ENCODE measurements around the gene DBF4B. TPM values are rescaled to one million over a fixed set of nuclear protein-coding genes. Genes with fewer than 3 reads are reported as not detected.

DBF4B gene
- total and polyA plus RNA-seq, 2 of the 13 experiments (the other 11 are each of a cell fraction or from before 2014, with no cell fraction given): 11.7 to 13.2 TPM

DNA sequence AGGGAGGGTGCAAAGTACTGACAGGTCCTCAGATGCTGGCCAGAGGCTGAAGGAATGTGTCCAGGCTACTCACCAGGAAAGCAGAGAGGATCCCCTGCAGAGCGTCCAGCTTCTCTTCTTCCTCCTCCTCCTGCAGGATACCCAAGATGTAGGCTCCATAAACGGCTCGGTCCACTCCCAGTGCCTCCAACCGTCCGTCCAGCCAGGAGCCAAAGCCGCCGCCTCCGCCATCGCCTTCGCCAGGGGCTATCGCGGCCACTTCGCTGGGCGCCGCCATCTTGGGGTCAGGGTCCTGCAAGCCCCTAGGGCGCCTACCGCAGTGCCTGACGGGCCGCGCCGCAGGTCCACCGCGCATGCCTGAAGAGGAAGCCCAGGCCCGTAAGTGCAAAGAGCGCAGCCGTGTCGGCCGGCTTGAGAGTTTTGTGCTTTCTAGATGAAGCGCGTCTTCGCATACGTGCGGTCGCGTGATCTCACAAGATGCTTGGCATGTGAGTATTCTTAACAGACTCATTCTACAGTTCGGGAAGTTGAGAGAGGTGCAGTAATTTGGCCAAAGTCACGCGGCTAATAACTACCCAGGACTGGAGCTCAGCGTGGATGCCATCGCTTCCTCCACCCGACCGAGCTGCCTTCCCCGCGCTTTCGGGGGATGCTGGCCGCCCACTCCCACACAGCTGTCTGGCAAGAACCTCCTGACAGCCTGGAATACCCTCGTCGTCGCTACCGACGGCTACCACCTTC is 18.8 kb upstream of the DBF4B start, which contains the start of gene CCDC43 (continued):
- TF ChIP-seq ZNF563 (CRISPR knock-in tag; IDR thresholded peaks at IDR 0.05) (peak; percentile 47), KAT2B (IDR thresholded peaks at IDR 0.05; ENCODE audit: borderline replicate concordance, low read depth, low read length) (no peak), MTF2 (CRISPR knock-in tag; IDR thresholded peaks at IDR 0.05; ENCODE audit: borderline replicate concordance) (0 out of 2 replicates have a peak, but pooled peaks have one; percentile 16), MATR3 (CRISPR knock-in tag; IDR thresholded peaks at IDR 0.05) (no peak), PREB (CRISPR knock-in tag; IDR thresholded peaks at IDR 0.05) (no peak), TCF7 (IDR thresholded peaks at IDR 0.05; ENCODE audit: low read depth) (no peak), CBX2 (IDR thresholded peaks at IDR 0.05; ENCODE audit: low read depth, low read length) (no peak), CBX2 (CRISPR knock-in tag; IDR thresholded peaks at IDR 0.05; ENCODE audit: low read depth) (no peak), KDM6A (CRISPR knock-in tag; IDR thresholded peaks at IDR 0.05; ENCODE audit: low read depth) (no peak), ZBTB1 (CRISPR knock-in tag; IDR thresholded peaks at IDR 0.05; ENCODE audit: borderline replicate concordance) (no peak), NCOA5 (CRISPR knock-in tag; IDR thresholded peaks at IDR 0.05) (no peak), ZFP1 (CRISPR knock-in tag; IDR thresholded peaks at IDR 0.05) (no peak), SOX13 (IDR thresholded peaks at IDR 0.05) (no peak), SOX13 (CRISPR knock-in tag; conservative IDR thresholded peaks at IDR 0.05 in 1 of 2, IDR thresholded peaks at IDR 0.05 in 1 of 2) (peak in 1 of 2 experiments; percentile 13; a peak in 1 of 4 replicates), ZBTB38 (CRISPR knock-in tag; IDR thresholded peaks at IDR 0.05) (peak; percentile 95), ZNF746 (CRISPR knock-in tag; IDR thresholded peaks at IDR 0.05) (no peak; the same call in 1 of the 2 replicates), ZKSCAN5 (CRISPR knock-in tag; IDR thresholded peaks at IDR 0.05) (0 out of 2 replicates have a peak, but pooled peaks have one; percentile 41), FIP1L1 (IDR thresholded peaks at IDR 0.05; ENCODE audit: borderline replicate concordance, insufficient read depth, low read depth, low read length) (no peak), CBX5 (CRISPR knock-in tag; IDR thresholded peaks at IDR 0.05; ENCODE audit: borderline replicate concordance) (peak; percentile 62; the same call in 1 of the 2 replicates), DNMT3B (CRISPR knock-in tag; conservative IDR thresholded peaks at IDR 0.05) (peak; percentile 83; the same call in 1 of the 2 replicates), HOXA7 (CRISPR knock-in tag; IDR thresholded peaks at IDR 0.05) (no peak), PRDM4 (CRISPR knock-in tag; IDR thresholded peaks at IDR 0.05; ENCODE audit: borderline replicate concordance) (no peak)
- TF ChIP-seq, protein P1, sequence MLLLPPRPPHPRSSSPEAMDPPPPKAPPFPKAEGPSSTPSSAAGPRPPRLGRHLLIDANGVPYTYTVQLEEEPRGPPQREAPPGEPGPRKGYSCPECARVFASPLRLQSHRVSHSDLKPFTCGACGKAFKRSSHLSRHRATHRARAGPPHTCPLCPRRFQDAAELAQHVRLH (CRISPR knock-in tag; IDR thresholded peaks at IDR 0.05; ENCODE audit: borderline replicate concordance, low read depth): peak; percentile 90; the same call in 1 of the 2 replicates
- TF ChIP-seq, protein P2, sequence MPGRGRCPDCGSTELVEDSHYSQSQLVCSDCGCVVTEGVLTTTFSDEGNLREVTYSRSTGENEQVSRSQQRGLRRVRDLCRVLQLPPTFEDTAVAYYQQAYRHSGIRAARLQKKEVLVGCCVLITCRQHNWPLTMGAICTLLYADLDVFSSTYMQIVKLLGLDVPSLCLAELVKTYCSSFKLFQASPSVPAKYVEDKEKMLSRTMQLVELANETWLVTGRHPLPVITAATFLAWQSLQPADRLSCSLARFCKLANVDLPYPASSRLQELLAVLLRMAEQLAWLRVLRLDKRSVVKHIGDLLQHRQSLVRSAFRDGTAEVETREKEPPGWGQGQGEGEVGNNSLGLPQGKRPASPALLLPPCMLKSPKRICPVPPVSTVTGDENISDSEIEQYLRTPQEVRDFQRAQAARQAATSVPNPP (CRISPR knock-in tag; IDR thresholded peaks at IDR 0.05): peak; percentile 97
- TF ChIP-seq, protein P3, sequence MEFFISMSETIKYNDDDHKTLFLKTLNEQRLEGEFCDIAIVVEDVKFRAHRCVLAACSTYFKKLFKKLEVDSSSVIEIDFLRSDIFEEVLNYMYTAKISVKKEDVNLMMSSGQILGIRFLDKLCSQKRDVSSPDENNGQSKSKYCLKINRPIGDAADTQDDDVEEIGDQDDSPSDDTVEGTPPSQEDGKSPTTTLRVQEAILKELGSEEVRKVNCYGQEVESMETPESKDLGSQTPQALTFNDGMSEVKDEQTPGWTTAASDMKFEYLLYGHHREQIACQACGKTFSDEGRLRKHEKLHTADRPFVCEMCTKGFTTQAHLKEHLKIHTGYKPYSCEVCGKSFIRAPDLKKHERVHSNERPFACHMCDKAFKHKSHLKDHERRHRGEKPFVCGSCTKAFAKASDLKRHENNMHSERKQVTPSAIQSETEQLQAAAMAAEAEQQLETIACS (CRISPR knock-in tag; IDR thresholded peaks at IDR 0.05): peak; percentile 54; the same call in 1 of the 2 replicates

Data from HepG2 (cell line).